Measurements from ENCODE around the gene CRIM1.
"Not testable (repeated sequence)": the region's sequence is repeated elsewhere in the genome, so short reads cannot be mapped to it uniquely, and the experiment has no call there.

CRIM1 gene

GRCh38 chr2:36357847-36358659 lies 2.5 kb downstream of the CRIM1 start:
- H3K27me3 Mint-ChIP-seq, result peaks cover 57% of the 10 kb centered on the region
- H3K4me1 Mint-ChIP-seq (ENCODE audit: low read depth), result peaks cover 32% of the 10 kb centered on the region
- H3K9me3 Mint-ChIP-seq, result no peaks in the 10 kb centered on the region
- peak overlapping the region; percentile 86 for H3K4me3 Mint-ChIP-seq
- no peak for DNase-seq
- peaks cover 4% of the 10 kb centered on the region for H3K36me3 Mint-ChIP-seq (ENCODE audit: low read depth)
- H3K27ac Mint-ChIP-seq, result no peak overlapping the region

GRCh38 chr2:36359067-36359466 lies 3.5 kb downstream of the CRIM1 start:
- H3K4me3 Mint-ChIP-seq, result no peak overlapping the region
- peaks cover 4% of the 10 kb centered on the region for H3K36me3 Mint-ChIP-seq (ENCODE audit: low read depth)
- no peaks in the 10 kb centered on the region for H3K9me3 Mint-ChIP-seq
- peaks cover 30% of the 10 kb centered on the region for H3K4me1 Mint-ChIP-seq (ENCODE audit: low read depth)
- peaks cover 52% of the 10 kb centered on the region for H3K27me3 Mint-ChIP-seq
- H3K27ac Mint-ChIP-seq, result no peak overlapping the region
- DNase-seq, result no peak

GRCh38 chr2:36360063-36360462 lies 4.5 kb downstream of the CRIM1 start:
- peaks cover 4% of the 10 kb centered on the region for H3K36me3 Mint-ChIP-seq (ENCODE audit: low read depth)
- H3K27me3 Mint-ChIP-seq, result peaks cover 43% of the 10 kb centered on the region
- no peak overlapping the region for H3K4me3 Mint-ChIP-seq
- H3K27ac Mint-ChIP-seq, result no peak overlapping the region
- DNase-seq, result no peak
- H3K4me1 Mint-ChIP-seq (ENCODE audit: low read depth), result peaks cover 25% of the 10 kb centered on the region
- no peaks in the 10 kb centered on the region for H3K9me3 Mint-ChIP-seq

- Mint-ChIP-seq H3K4me1 (ENCODE audit: low read depth) (peaks cover 25% of the 10 kb centered on the region), H3K36me3 (ENCODE audit: low read depth) (peaks cover 4% of the 10 kb centered on the region), H3K27me3 (peaks cover 45% of the 10 kb centered on the region), H3K4me3 (no peak overlapping the region), H3K27ac (no peak overlapping the region), H3K9me3 (no peaks in the 10 kb centered on the region)
- no peak for DNase-seq
These were observed 5.3 kb downstream of the CRIM1 start for GRCh38 chr2:36360834-36361233.

- peaks cover 47% of the 10 kb centered on the region for H3K27me3 Mint-ChIP-seq
- no peak for DNase-seq
- H3K4me1 Mint-ChIP-seq (ENCODE audit: low read depth), result peaks cover 25% of the 10 kb centered on the region
- H3K9me3 Mint-ChIP-seq, result no peaks in the 10 kb centered on the region
- no peak overlapping the region for H3K27ac Mint-ChIP-seq
- H3K36me3 Mint-ChIP-seq (ENCODE audit: low read depth), result peaks cover 4% of the 10 kb centered on the region
- H3K4me3 Mint-ChIP-seq, result no peak overlapping the region
These were observed 5.8 kb downstream of the CRIM1 start for GRCh38 chr2:36361396-36361795.

- Mint-ChIP-seq H3K36me3 (ENCODE audit: low read depth) (peaks cover 1% of the 10 kb centered on the region), H3K9me3 (no peaks in the 10 kb centered on the region), H3K27ac (no peak overlapping the region), H3K4me3 (no peak overlapping the region), H3K27me3 (peaks cover 43% of the 10 kb centered on the region), H3K4me1 (ENCODE audit: low read depth) (peaks cover 21% of the 10 kb centered on the region)
- no peak for DNase-seq
These were observed 6.7 kb downstream of the CRIM1 start for GRCh38 chr2:36362291-36362690.

- not testable (repeated sequence) for H3K9me3 Mint-ChIP-seq; H3K4me3 Mint-ChIP-seq; H3K36me3 Mint-ChIP-seq (ENCODE audit: low read depth); DNase-seq; H3K27ac Mint-ChIP-seq
- Mint-ChIP-seq H3K4me1 (ENCODE audit: low read depth) (peaks cover 13% of the 10 kb centered on the region), H3K27me3 (peaks cover 35% of the 10 kb centered on the region)
These were observed 7.5 kb downstream of the CRIM1 start for GRCh38 chr2:36363085-36363484.

GRCh38 chr2:36366491-36367120 lies 11.0 kb downstream of the CRIM1 start:
- Mint-ChIP-seq H3K9me3 (no peaks in the 10 kb centered on the region), H3K27me3 (peaks cover 8% of the 10 kb centered on the region), H3K4me1 (ENCODE audit: low read depth) (peaks cover 4% of the 10 kb centered on the region), H3K27ac (no peak overlapping the region), H3K36me3 (ENCODE audit: low read depth) (no peaks in the 10 kb centered on the region), H3K4me3 (no peak overlapping the region)
- no peak for DNase-seq

- H3K9me3 Mint-ChIP-seq, result no peaks in the 10 kb centered on the region
- no peak for DNase-seq
- H3K4me1 Mint-ChIP-seq (ENCODE audit: low read depth), result peaks cover 6% of the 10 kb centered on the region
- no peak overlapping the region for H3K27ac Mint-ChIP-seq
- no peak overlapping the region for H3K4me3 Mint-ChIP-seq
- H3K27me3 Mint-ChIP-seq, result peaks cover 8% of the 10 kb centered on the region
- H3K36me3 Mint-ChIP-seq (ENCODE audit: low read depth), result no peaks in the 10 kb centered on the region
These were observed 11.9 kb downstream of the CRIM1 start for GRCh38 chr2:36367486-36367885.

- Mint-ChIP-seq H3K4me3 (no peak overlapping the region), H3K9me3 (no peaks in the 10 kb centered on the region), H3K27me3 (peaks cover 8% of the 10 kb centered on the region), H3K36me3 (ENCODE audit: low read depth) (no peaks in the 10 kb centered on the region), H3K4me1 (ENCODE audit: low read depth) (peaks cover 9% of the 10 kb centered on the region), H3K27ac (no peak overlapping the region)
- DNase-seq, result no peak
These were observed 12.3 kb downstream of the CRIM1 start for GRCh38 chr2:36367895-36368353.

GRCh38 chr2:36368438-36368837 lies 12.9 kb downstream of the CRIM1 start:
- Mint-ChIP-seq H3K4me3 (no peak overlapping the region), H3K4me1 (ENCODE audit: low read depth) (peaks cover 14% of the 10 kb centered on the region), H3K9me3 (no peaks in the 10 kb centered on the region), H3K27ac (no peak overlapping the region), H3K27me3 (peaks cover 8% of the 10 kb centered on the region), H3K36me3 (ENCODE audit: low read depth) (no peaks in the 10 kb centered on the region)
- no peak for DNase-seq

- Mint-ChIP-seq H3K27ac (no peak overlapping the region), H3K4me1 (ENCODE audit: low read depth) (peaks cover 19% of the 10 kb centered on the region), H3K4me3 (no peak overlapping the region), H3K36me3 (ENCODE audit: low read depth) (no peaks in the 10 kb centered on the region), H3K27me3 (peaks cover 8% of the 10 kb centered on the region), H3K9me3 (no peaks in the 10 kb centered on the region)
- no peak for DNase-seq
These were observed 13.6 kb downstream of the CRIM1 start for GRCh38 chr2:36369163-36369562.

- Mint-ChIP-seq H3K36me3 (ENCODE audit: low read depth) (no peaks in the 10 kb centered on the region), H3K27me3 (peaks cover 8% of the 10 kb centered on the region), H3K9me3 (no peaks in the 10 kb centered on the region), H3K4me1 (ENCODE audit: low read depth) (peaks cover 19% of the 10 kb centered on the region), H3K27ac (no peak overlapping the region), H3K4me3 (no peak overlapping the region)
- no peak for DNase-seq
These were observed 14.1 kb downstream of the CRIM1 start for GRCh38 chr2:36369716-36370115.

GRCh38 chr2:36370281-36370680 lies 14.7 kb downstream of the CRIM1 start:
- peaks cover 7% of the 10 kb centered on the region for H3K27me3 Mint-ChIP-seq
- H3K9me3 Mint-ChIP-seq, result no peaks in the 10 kb centered on the region
- H3K4me3 Mint-ChIP-seq, result no peak overlapping the region
- no peak overlapping the region for H3K27ac Mint-ChIP-seq
- no peak for DNase-seq
- no peaks in the 10 kb centered on the region for H3K36me3 Mint-ChIP-seq (ENCODE audit: low read depth)
- peaks cover 19% of the 10 kb centered on the region for H3K4me1 Mint-ChIP-seq (ENCODE audit: low read depth)

All from activated T-cell treated with anti-CD3 and anti-CD28 coated beads, Interleukin-2, amount 50 U/mL, for 24 hours (primary cell).